Chondrocyte (in vitro differentiated cells): ENCODE results near the gene KLF9. TPM values are rescaled to one million over a fixed set of nuclear protein-coding genes. Genes with fewer than 3 reads are reported as not detected.

Source experiments
- DNase-seq: peaks from one replicate; pipeline ENCODE4 v3.0.0; 2021; ENCODE audit warnings: mixed read lengths, low spot score
- H3K27ac Mint-ChIP-seq: one replicate; pipeline ENCODE4 v1.8.0; 2021; ENCODE audit warnings: mild to moderate bottlenecking, moderate library complexity, mixed read lengths; ENCODE audit not compliant: unreplicated experiment
- H3K27me3 Mint-ChIP-seq: 2 replicates; pipeline ENCODE4 v1.8.0; 2021; ENCODE audit warnings: low read depth, mixed read lengths
- H3K36me3 Mint-ChIP-seq: 2 replicates; pipeline ENCODE4 v1.8.0; 2021; ENCODE audit warnings: low read depth, mixed read lengths
- H3K4me1 Mint-ChIP-seq: 2 replicates; pipeline ENCODE4 v1.8.0; 2021; ENCODE audit warnings: low read depth, mild to moderate bottlenecking, mixed read lengths
- H3K4me3 Mint-ChIP-seq: one replicate; pipeline ENCODE4 v1.8.0; 2021; ENCODE audit warnings: mild to moderate bottlenecking, moderate library complexity, mixed read lengths; ENCODE audit not compliant: unreplicated experiment
- H3K9me3 Mint-ChIP-seq: 2 replicates; pipeline ENCODE4 v1.8.0; 2021; ENCODE audit warnings: low read depth, mixed read lengths
- total RNA-seq: library from RNA; stranded (reverse); gene quantifications from 3 replicates; pipeline ENCODE4 v1.2.1, GENCODE V29; 2021
- TF ChIP-seq, protein P1 (sequence below): fragments of 200-600 bp; sonication (generic); IDR thresholded peaks from 2 replicates; pipeline ENCODE4 v1.5.0; 2021; ENCODE audit warnings: antibody characterized with exemption, mild to moderate bottlenecking, moderate library complexity

The KLF9 gene
- total RNA-seq, 1 donor from 2014 or later = 31.0 TPM

DNA sequence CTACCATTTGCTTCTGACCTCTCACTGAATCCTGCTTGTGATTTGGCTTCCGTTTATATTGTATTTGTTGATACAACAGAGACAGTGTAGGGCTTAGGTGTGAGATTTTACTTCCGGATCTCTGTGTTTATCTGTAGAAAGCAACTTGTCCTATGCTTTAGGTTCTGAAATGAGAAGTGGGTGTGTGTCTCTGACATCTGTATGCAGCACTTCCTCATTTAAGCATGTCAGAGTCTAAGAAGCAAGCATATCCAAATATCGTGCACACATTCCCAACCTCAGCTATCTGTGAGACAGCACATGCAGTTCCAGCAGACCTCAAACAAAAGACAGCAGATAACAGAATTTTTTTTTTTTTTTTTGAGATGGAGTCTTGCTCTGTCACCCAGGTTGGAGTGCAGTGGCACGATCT is 16.3 kb downstream of the KLF9 start:
- H3K9me3 Mint-ChIP-seq = no peaks in the 10 kb centered on the region
- TF ChIP-seq, protein P1, sequence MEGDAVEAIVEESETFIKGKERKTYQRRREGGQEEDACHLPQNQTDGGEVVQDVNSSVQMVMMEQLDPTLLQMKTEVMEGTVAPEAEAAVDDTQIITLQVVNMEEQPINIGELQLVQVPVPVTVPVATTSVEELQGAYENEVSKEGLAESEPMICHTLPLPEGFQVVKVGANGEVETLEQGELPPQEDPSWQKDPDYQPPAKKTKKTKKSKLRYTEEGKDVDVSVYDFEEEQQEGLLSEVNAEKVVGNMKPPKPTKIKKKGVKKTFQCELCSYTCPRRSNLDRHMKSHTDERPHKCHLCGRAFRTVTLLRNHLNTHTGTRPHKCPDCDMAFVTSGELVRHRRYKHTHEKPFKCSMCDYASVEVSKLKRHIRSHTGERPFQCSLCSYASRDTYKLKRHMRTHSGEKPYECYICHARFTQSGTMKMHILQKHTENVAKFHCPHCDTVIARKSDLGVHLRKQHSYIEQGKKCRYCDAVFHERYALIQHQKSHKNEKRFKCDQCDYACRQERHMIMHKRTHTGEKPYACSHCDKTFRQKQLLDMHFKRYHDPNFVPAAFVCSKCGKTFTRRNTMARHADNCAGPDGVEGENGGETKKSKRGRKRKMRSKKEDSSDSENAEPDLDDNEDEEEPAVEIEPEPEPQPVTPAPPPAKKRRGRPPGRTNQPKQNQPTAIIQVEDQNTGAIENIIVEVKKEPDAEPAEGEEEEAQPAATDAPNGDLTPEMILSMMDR = no peak
- H3K36me3 Mint-ChIP-seq = no peaks in the 10 kb centered on the region
- H3K27me3 Mint-ChIP-seq = no peaks in the 10 kb centered on the region
- H3K27ac Mint-ChIP-seq = no peak overlapping the region
- H3K4me3 Mint-ChIP-seq = no peak overlapping the region
- peaks cover 64% of the 10 kb centered on the region for H3K4me1 Mint-ChIP-seq
- DNase-seq = no peak

DNA sequence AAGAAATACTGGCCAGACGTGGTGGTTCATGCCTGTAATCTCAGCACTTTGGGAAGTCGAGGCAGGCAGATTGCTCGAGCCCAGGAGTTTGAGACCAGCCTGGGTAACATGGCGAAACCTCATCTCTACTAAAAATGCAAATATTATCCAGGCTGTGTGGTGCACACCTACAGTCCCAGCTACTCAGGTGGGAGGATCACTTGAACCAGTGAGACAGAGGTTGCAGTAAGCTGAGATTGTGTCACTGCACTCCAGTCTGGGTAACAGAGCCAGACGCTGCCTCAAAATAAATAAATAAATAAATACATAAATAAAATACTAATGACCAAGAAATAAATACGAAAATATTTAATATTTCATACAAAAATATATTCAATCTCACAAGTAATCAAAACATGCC is 18.8 kb downstream of the KLF9 start:
- peaks cover 71% of the 10 kb centered on the region for H3K4me1 Mint-ChIP-seq
- no peaks in the 10 kb centered on the region for H3K9me3 Mint-ChIP-seq
- no peak overlapping the region for H3K27ac Mint-ChIP-seq
- no peaks in the 10 kb centered on the region for H3K27me3 Mint-ChIP-seq
- TF ChIP-seq, protein P1 = no peak
- DNase-seq = no peak
- H3K36me3 Mint-ChIP-seq = no peaks in the 10 kb centered on the region
- no peak overlapping the region for H3K4me3 Mint-ChIP-seq

DNA sequence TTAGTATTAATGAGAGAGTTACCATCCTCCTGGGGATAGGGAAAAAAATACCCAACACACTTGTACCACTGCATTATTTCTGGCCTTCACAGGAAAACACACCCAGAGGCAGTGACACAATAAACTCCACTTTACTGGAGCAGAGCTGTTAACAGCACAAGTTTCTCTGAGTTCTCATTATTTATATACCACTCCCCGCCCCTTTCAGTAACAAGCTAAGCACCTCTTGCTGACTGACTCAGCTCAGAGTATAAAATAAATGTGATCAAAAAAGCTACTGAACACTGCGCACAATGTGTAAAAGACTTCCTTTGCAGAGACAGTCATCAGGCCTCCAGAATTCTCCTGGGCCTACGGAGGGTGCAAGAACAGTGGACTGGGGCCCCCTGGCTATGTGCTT is 21.6 kb downstream of the KLF9 start:
- H3K27ac Mint-ChIP-seq = no peak overlapping the region
- no peak overlapping the region for H3K4me3 Mint-ChIP-seq
- peaks cover 66% of the 10 kb centered on the region for H3K4me1 Mint-ChIP-seq
- H3K27me3 Mint-ChIP-seq = no peaks in the 10 kb centered on the region
- no peaks in the 10 kb centered on the region for H3K9me3 Mint-ChIP-seq
- TF ChIP-seq, protein P1 = no peak
- no peak for DNase-seq
- no peaks in the 10 kb centered on the region for H3K36me3 Mint-ChIP-seq

DNA sequence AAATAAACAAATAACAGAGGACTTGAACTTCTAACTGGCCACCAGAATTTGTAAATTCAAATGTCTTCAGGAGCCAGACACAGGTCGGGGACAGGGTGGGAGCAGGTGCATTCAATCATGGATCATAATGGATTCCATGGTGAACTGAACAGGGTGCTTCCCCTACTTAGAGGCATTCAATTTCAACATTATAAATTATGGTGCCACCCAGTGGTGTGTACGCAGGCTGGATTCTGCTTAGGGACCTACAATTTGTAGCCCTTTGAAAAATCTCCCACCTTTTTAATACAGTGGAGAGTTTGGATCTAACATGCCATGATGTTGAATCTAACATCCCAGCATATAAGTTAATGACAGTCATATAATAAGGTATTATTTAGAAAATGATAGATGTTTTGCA is 22.3 kb downstream of the KLF9 start:
- Mint-ChIP-seq H3K27ac (no peak overlapping the region), H3K36me3 (peaks cover 5% of the 10 kb centered on the region), H3K9me3 (no peaks in the 10 kb centered on the region), H3K4me3 (no peak overlapping the region), H3K4me1 (peaks cover 59% of the 10 kb centered on the region), H3K27me3 (no peaks in the 10 kb centered on the region)
- TF ChIP-seq, protein P1 = peak; percentile 67
- DNase-seq = no peak

DNA sequence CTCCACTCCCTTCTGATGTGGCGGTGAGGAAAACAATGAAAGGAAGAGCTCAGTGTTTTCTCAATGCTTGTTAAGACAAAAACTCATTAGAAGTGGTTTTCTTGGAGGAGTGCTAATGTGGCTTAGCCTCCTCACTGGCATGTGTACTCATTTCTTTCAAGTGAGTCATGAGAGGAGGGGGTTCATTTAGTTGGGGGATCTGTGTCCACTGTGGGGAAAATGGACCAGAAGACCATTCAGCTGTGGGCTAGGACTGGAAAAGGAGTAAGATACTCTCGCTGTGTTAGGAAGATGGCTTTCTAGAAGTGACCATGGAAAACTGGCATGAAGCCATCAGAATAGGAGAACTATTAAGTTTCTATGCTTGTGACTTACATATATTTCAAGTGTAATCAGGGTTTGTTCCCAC is 23.5 kb downstream of the KLF9 start:
- no peaks in the 10 kb centered on the region for H3K9me3 Mint-ChIP-seq
- no peaks in the 10 kb centered on the region for H3K27me3 Mint-ChIP-seq
- H3K27ac Mint-ChIP-seq = no peak overlapping the region
- peaks cover 15% of the 10 kb centered on the region for H3K36me3 Mint-ChIP-seq
- no peak for DNase-seq
- TF ChIP-seq, protein P1 = no peak
- H3K4me3 Mint-ChIP-seq = no peak overlapping the region
- H3K4me1 Mint-ChIP-seq = peaks cover 58% of the 10 kb centered on the region
